OCI-LY1 (cell line): ENCODE measurements around the gene MMAA.
"Not testable (repeated sequence)": the region's sequence is repeated elsewhere in the genome, so short reads cannot be mapped to it uniquely, and the experiment has no call there.

ENCODE experiments used
- H2AFZ ChIP-seq: fragments of 200-600 bp; sonication (generic), shearing (Covaris generic); 2 replicates; pipeline ENCODE4 v1.6.0; 2014; ENCODE audit warnings: antibody characterized with exemption, mild to moderate bottlenecking, low read length
- H3F3A ChIP-seq: fragments of 200-600 bp; sonication (generic), shearing (Covaris generic); 2 replicates; pipeline ENCODE4 v1.6.0; 2014; ENCODE audit warnings: mild to moderate bottlenecking, antibody characterized with exemption, low read length, moderate library complexity; ENCODE audit not compliant: insufficient read depth
- H3K27ac ChIP-seq: fragments of 200-600 bp; sonication (generic); 2 replicates; pipeline ENCODE4 v1.5.1; 2014; ENCODE audit warnings: low read length, mixed run types, mild to moderate bottlenecking, low read depth; ENCODE audit not compliant: poor library complexity, severe bottlenecking
- H3K27me3 ChIP-seq: fragments of 200-600 bp; sonication (generic); 2 replicates; pipeline ENCODE4 v1.6.0; 2014; ENCODE audit warnings: antibody characterized with exemption, mild to moderate bottlenecking, low read length, moderate library complexity; ENCODE audit not compliant: insufficient read depth
- H3K36me3 ChIP-seq: fragments of 200-600 bp; sonication (generic); 2 replicates; pipeline ENCODE4 v1.6.1; 2014; ENCODE audit warnings: mild to moderate bottlenecking, antibody characterized with exemption, low read length, moderate library complexity, mixed read lengths; ENCODE audit not compliant: insufficient read depth
- H3K4me1 ChIP-seq: fragments of 200-600 bp; sonication (generic); 2 replicates; pipeline ENCODE4 v1.5.1; 2014; ENCODE audit warnings: mild to moderate bottlenecking, low read length, moderate library complexity; ENCODE audit not compliant: insufficient read depth, severe bottlenecking
- H3K4me2 ChIP-seq: fragments of 200-600 bp; sonication (generic), shearing (Covaris generic); 2 replicates; pipeline ENCODE4 v1.6.1; 2014; ENCODE audit warnings: low read length
- H3K4me3 ChIP-seq: fragments of 200-600 bp; sonication (generic); 2 replicates; pipeline ENCODE4 v1.5.1; 2014; ENCODE audit warnings: low read length, low read depth, mild to moderate bottlenecking, mixed read lengths; ENCODE audit not compliant: poor library complexity, severe bottlenecking
- H3K79me2 ChIP-seq: fragments of 200-600 bp; shearing (Covaris generic); 2 replicates; pipeline ENCODE4 v1.6.1; 2016; ENCODE audit warnings: mixed run types, low read length, mixed read lengths; ENCODE audit not compliant: insufficient read depth
- H3K9ac ChIP-seq: fragments of 200-600 bp; sonication (generic), shearing (Covaris generic); 2 replicates; pipeline ENCODE4 v1.6.1; 2014; ENCODE audit warnings: mild to moderate bottlenecking, low read length, mixed read lengths
- H3K9me2 ChIP-seq: fragments of 200-600 bp; sonication (generic), shearing (Covaris generic); 2 replicates; pipeline ENCODE4 v1.6.1; 2014; ENCODE audit warnings: low read depth, mild to moderate bottlenecking, low read length, mixed read lengths
- H3K9me3 ChIP-seq: fragments of 200-600 bp; shearing (Covaris generic); 2 replicates; pipeline ENCODE4 v1.6.1; 2014; ENCODE audit warnings: low read length, mixed read lengths
- H4K20me1 ChIP-seq: fragments of 200-600 bp; sonication (generic), shearing (Covaris generic); 2 replicates; pipeline ENCODE4 v1.6.0; 2016; ENCODE audit warnings: mild to moderate bottlenecking, low read length; ENCODE audit not compliant: insufficient read depth
- CTCF ChIP-seq: fragments of 200-600 bp; sonication (generic), shearing (Covaris generic); IDR thresholded peaks from 2 replicates; pipeline ENCODE4 v1.5.1; 2017; ENCODE audit warnings: mild to moderate bottlenecking, antibody characterized with exemption, low read length, moderate library complexity, mixed read lengths
- EZH2 ChIP-seq: fragments of 200-600 bp; sonication (generic), shearing (Covaris generic); IDR thresholded peaks from 2 replicates; pipeline ENCODE4 v1.8.0; 2017; ENCODE audit warnings: borderline replicate concordance, mixed run types, mild to moderate bottlenecking, antibody characterized with exemption, low read length, moderate library complexity, mixed read lengths

Gene MMAA

GRCh38 chr4:145618932-145619638 lies at the start of gene MMAA:
Gene MMAA, plus strand, starts transcription at chr4:145619385. Its CDS starts 19,755 bp downstream, at chr4:145639140.
- H3F3A ChIP-seq = no peaks in the 10 kb centered on the region
- H3K79me2 ChIP-seq = peaks cover 8% of the 10 kb centered on the region
- no peaks in the 10 kb centered on the region for H3K9me3 ChIP-seq
- H3K4me1 ChIP-seq = peaks cover 33% of the 10 kb centered on the region
- no peaks in the 10 kb centered on the region for H3K27me3 ChIP-seq
- H3K27ac ChIP-seq = peak within 1 kb of the TSS; percentile 93
- H3K4me3 ChIP-seq = peak within 1 kb of the TSS; percentile 93
- peak within 1 kb of the TSS; percentile 98 for H3K9ac ChIP-seq
- peak within 1 kb of the TSS; percentile 4; the same call in 1 of the 2 replicates for H2AFZ ChIP-seq
- H4K20me1 ChIP-seq = no peaks in the 10 kb centered on the region
- peak; percentile 86 for TF ChIP-seq CTCF
- TF ChIP-seq EZH2 = no peak
- peak within 1 kb of the TSS; percentile 80 for H3K4me2 ChIP-seq
- no peaks in the 10 kb centered on the region for H3K9me2 ChIP-seq
- H3K36me3 ChIP-seq = 0 out of 2 replicates have a peak, but pooled peaks cover 6% of the 10 kb centered on the region

GRCh38 chr4:145574546-145574945 lies 44.6 kb upstream of the MMAA start:
- not testable (repeated sequence) for H3K36me3 ChIP-seq, H3K4me2 ChIP-seq, H3K9me2 ChIP-seq, H3K9ac ChIP-seq, H3K27ac ChIP-seq, H3K4me1 ChIP-seq, H3K4me3 ChIP-seq, H3K9me3 ChIP-seq, H3F3A ChIP-seq, H2AFZ ChIP-seq, H3K27me3 ChIP-seq, H4K20me1 ChIP-seq, H3K79me2 ChIP-seq

GRCh38 chr4:145580906-145581305 lies 38.3 kb upstream of the MMAA start:
- no peaks in the 10 kb centered on the region for H3K9me2 ChIP-seq
- H3K4me1 ChIP-seq = no peaks in the 10 kb centered on the region
- no peaks in the 10 kb centered on the region for H4K20me1 ChIP-seq
- no peak overlapping the region for H3K4me2 ChIP-seq
- no peak overlapping the region for H3K27ac ChIP-seq
- no peaks in the 10 kb centered on the region for H3K36me3 ChIP-seq
- H3F3A ChIP-seq = no peaks in the 10 kb centered on the region
- no peak overlapping the region for H3K9ac ChIP-seq
- no peak overlapping the region for H3K4me3 ChIP-seq
- H2AFZ ChIP-seq = no peak overlapping the region
- peaks cover 3% of the 10 kb centered on the region; the same call in 1 of the 2 replicates for H3K27me3 ChIP-seq
- TF ChIP-seq CTCF (no peak), EZH2 (no peak)
- no peaks in the 10 kb centered on the region for H3K79me2 ChIP-seq
- no peaks in the 10 kb centered on the region for H3K9me3 ChIP-seq
